ENCODE results near the gene AP1S3. TPM values are rescaled to one million over a fixed set of nuclear protein-coding genes. Genes with fewer than 3 reads are reported as not detected.

Gene AP1S3
- polyA plus RNA-seq, 2 donors, result 2.2 to 5.7 TPM

DNA sequence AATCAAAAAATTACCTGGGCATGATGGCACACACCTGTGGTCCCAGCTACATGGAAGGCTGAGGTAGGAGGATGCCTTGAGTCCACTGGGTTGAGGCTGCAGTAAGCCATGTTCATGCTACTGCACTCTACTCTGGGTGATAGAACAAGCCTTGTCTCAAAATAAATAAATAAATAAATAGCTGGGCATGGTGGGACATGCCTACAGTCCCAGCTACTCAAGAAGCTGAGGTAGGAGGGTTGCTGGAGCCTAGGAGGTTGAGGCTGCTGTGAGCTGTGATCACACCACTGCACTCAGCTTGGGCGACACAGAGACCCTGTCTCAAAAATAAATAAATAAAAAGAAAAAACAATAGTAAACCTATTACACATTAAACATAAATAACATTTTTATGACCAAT, 3.0 kb downstream of the AP1S3 start:
- Histone ChIP-seq H3K4me3 (ENCODE audit: low read depth in 1 of 2, low read length in 2 of 2) (no peak overlapping the region), H3K27me3 (ENCODE audit: control insufficient read depth in 1 of 2, insufficient read depth in 2 of 2, low read length in 2 of 2) (no peaks in the 10 kb centered on the region), H3K4me1 (ENCODE audit: control insufficient read depth in 2 of 2, insufficient read depth in 2 of 2, low read length in 1 of 2) (peaks cover 0 to 2% of the 10 kb centered on the region in 2 donors), H3K36me3 (ENCODE audit: control insufficient read depth in 2 of 2, insufficient read depth in 2 of 2, low read length in 1 of 2) (no peaks in the 10 kb centered on the region), H3K27ac (ENCODE audit: low read depth in 2 of 2, low read length in 1 of 2) (no peak overlapping the region), H3K9me3 (ENCODE audit: control insufficient read depth in 2 of 2, insufficient read depth in 1 of 2, low read depth in 1 of 2, low read length in 1 of 2) (no peaks in the 10 kb centered on the region)
- 94 to 96% methylated on average over 1 of the region's 1 CpG for WGBS, 2 donors

DNA sequence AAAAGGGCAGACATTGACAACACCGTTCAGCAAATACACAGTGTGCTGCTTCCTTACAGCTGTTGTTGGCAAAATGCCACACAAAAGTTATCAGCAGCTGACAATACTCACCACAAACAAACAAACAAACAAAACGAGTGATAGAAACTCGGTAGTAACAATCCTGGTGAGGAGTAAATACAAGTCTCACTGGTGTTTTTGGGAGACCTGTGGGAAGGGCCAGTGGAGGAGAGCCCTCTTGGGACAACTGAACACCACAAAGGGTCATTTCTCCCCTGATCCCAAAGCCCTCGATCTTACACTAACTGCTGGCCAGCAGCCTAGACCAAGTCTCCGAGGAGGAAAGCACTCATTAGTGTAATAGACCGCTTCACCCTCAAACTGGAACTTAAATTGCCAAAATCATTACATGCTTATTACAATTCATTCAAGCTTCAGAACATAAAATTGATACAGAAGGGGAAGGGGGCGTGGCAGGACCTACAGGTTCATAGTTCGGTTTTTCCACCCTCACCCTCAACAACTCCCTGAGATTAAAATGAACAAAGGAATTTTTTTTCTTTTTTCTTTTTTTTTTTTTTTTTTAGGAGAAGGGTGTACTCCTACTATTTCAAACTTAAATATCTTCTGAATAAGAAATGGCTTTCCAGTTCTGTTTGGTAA, 5.0 kb downstream of the AP1S3 start:
- H3K36me3 ChIP-seq (ENCODE audit: control insufficient read depth in 2 of 2, insufficient read depth in 2 of 2, low read length in 1 of 2), result no peaks in the 10 kb centered on the region
- no peak overlapping the region for H3K4me3 ChIP-seq (ENCODE audit: low read depth in 1 of 2, low read length in 2 of 2)
- 50 to 61% methylated on average over 8 of the region's 8 CpGs for WGBS, 2 donors
- H3K27me3 ChIP-seq (ENCODE audit: control insufficient read depth in 1 of 2, insufficient read depth in 2 of 2, low read length in 2 of 2), result no peaks in the 10 kb centered on the region
- peaks cover 0 to 2% of the 10 kb centered on the region in 2 donors for H3K4me1 ChIP-seq (ENCODE audit: control insufficient read depth in 2 of 2, insufficient read depth in 2 of 2, low read length in 1 of 2)
- H3K27ac ChIP-seq (ENCODE audit: low read depth in 2 of 2, low read length in 1 of 2), result no peak overlapping the region
- no peaks in the 10 kb centered on the region for H3K9me3 ChIP-seq (ENCODE audit: control insufficient read depth in 2 of 2, insufficient read depth in 1 of 2, low read depth in 1 of 2, low read length in 1 of 2)

DNA sequence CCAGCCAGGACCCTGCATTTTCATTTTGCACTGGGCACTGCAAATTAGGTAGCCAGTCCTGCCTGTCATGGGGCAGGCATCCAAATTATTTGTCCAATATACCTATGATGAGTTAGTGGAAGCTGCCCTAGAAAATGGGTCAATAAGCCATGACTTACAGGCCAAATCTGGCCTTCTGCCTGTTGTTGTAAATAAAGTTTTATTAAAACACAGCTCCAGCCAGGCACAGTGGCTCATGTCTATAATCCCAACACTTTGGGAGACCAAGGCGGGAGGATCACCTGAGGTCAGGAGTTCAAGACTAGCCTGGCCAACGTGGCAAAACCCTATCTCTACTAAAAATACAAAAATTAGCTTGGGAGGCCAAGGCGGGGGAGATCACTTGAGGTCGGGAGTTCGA, 8.3 kb downstream of the AP1S3 start:
- no peaks in the 10 kb centered on the region for H3K36me3 ChIP-seq (ENCODE audit: control insufficient read depth in 2 of 2, insufficient read depth in 2 of 2, low read length in 1 of 2)
- H3K27ac ChIP-seq (ENCODE audit: low read depth in 2 of 2, low read length in 1 of 2), result no peak overlapping the region
- H3K9me3 ChIP-seq (ENCODE audit: control insufficient read depth in 2 of 2, insufficient read depth in 1 of 2, low read depth in 1 of 2, low read length in 1 of 2), result no peaks in the 10 kb centered on the region
- H3K27me3 ChIP-seq (ENCODE audit: control insufficient read depth in 1 of 2, insufficient read depth in 2 of 2, low read length in 2 of 2), result no peaks in the 10 kb centered on the region
- no peak overlapping the region for H3K4me3 ChIP-seq (ENCODE audit: low read depth in 1 of 2, low read length in 2 of 2)
- 91 to 97% methylated on average over 5 of the region's 5 CpGs for WGBS, 2 donors
- H3K4me1 ChIP-seq (ENCODE audit: control insufficient read depth in 2 of 2, insufficient read depth in 2 of 2, low read length in 1 of 2), result no peaks in the 10 kb centered on the region

DNA sequence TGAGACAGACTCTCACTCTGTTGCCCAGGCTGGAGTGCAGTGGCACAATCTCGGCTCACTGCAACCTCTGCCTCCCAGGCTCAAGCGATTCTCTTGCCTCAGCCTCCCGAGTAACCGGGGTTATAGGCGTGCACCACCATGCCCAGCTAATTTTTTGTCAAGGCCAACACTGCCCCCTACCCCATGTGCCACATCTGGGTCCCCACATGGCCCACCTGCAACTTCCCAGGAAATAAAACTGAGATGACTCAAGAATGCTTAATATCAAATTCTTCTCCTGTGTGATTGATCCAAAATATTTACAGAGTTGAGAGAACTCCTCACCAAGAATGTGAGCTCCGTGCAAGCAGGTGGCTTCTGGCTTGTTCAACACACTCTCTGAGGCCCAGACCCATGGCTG, 9.1 kb downstream of the AP1S3 start:
- 94% methylated on average over 6 of the region's 6 CpGs for WGBS, 2 donors
- Histone ChIP-seq H3K4me1 (ENCODE audit: control insufficient read depth in 2 of 2, insufficient read depth in 2 of 2, low read length in 1 of 2) (no peaks in the 10 kb centered on the region), H3K4me3 (ENCODE audit: low read depth in 1 of 2, low read length in 2 of 2) (no peak overlapping the region)

DNA sequence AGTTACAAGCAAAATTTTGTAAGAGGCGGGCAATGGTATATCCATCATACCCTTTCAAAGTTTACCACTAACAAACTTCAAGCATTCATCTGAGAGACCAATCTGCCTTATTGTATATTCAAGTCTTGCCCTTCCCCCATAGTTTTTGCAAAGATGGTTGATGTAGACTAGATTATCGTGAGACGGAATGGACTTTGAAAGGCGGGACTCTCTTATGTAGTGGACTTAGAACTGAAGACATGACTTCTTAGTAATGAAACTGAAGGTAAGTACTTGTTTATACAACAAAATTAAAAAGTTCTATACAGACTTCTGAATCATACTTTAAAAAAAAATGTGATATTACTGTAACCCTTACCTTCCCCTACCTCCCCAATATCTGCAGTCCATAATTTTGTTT, 10.4 kb downstream of the AP1S3 start:
- Histone ChIP-seq H3K36me3 (ENCODE audit: control insufficient read depth in 2 of 2, insufficient read depth in 2 of 2, low read length in 1 of 2) (no peaks in the 10 kb centered on the region), H3K27ac (ENCODE audit: low read depth in 2 of 2, low read length in 1 of 2) (no peak overlapping the region), H3K4me1 (ENCODE audit: control insufficient read depth in 2 of 2, insufficient read depth in 2 of 2, low read length in 1 of 2) (no peaks in the 10 kb centered on the region), H3K27me3 (ENCODE audit: control insufficient read depth in 1 of 2, insufficient read depth in 2 of 2, low read length in 2 of 2) (no peaks in the 10 kb centered on the region), H3K9me3 (ENCODE audit: control insufficient read depth in 2 of 2, insufficient read depth in 1 of 2, low read depth in 1 of 2, low read length in 1 of 2) (no peaks in the 10 kb centered on the region), H3K4me3 (ENCODE audit: low read depth in 1 of 2, low read length in 2 of 2) (no peak overlapping the region)
- 71 to 73% methylated on average over 4 of the region's 4 CpGs for WGBS, 2 donors

More for the DNA sequence above, 9.1 kb downstream of the AP1S3 start:
- Histone ChIP-seq H3K27me3 (ENCODE audit: control insufficient read depth in 1 of 2, insufficient read depth in 2 of 2, low read length in 2 of 2) (no peaks in the 10 kb centered on the region), H3K36me3 (ENCODE audit: control insufficient read depth in 2 of 2, insufficient read depth in 2 of 2, low read length in 1 of 2) (no peaks in the 10 kb centered on the region), H3K9me3 (ENCODE audit: control insufficient read depth in 2 of 2, insufficient read depth in 1 of 2, low read depth in 1 of 2, low read length in 1 of 2) (no peaks in the 10 kb centered on the region), H3K27ac (ENCODE audit: low read depth in 2 of 2, low read length in 1 of 2) (no peak overlapping the region)

DNA sequence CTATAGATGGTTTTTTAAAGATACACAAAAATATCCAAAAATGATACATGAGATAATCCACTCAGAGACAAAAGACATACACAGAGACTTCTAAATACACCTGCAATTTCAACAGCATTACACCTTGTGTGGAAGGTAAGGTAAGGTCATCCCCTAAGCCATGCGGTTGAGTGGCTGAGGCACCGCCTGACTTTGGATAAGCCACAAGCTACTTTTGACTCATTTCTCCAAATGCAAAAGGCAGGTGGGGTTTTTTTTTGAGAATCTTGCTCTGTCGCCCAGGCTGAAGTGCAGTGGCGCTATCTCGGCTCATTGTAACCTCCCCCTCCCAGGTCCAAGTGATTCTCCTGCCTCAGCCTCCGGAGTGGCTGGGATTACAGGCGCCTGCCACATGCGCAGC, 13.1 kb downstream of the AP1S3 start:
- 95 to 97% methylated on average over 8 of the region's 8 CpGs for WGBS, 2 donors
- H3K27ac ChIP-seq (ENCODE audit: low read depth in 2 of 2, low read length in 1 of 2), result no peak overlapping the region
- no peaks in the 10 kb centered on the region for H3K36me3 ChIP-seq (ENCODE audit: control insufficient read depth in 2 of 2, insufficient read depth in 2 of 2, low read length in 1 of 2)
- H3K4me3 ChIP-seq (ENCODE audit: low read depth in 1 of 2, low read length in 2 of 2), result no peak overlapping the region
- H3K4me1 ChIP-seq (ENCODE audit: control insufficient read depth in 2 of 2, insufficient read depth in 2 of 2, low read length in 1 of 2), result no peaks in the 10 kb centered on the region
- H3K9me3 ChIP-seq (ENCODE audit: control insufficient read depth in 2 of 2, insufficient read depth in 1 of 2, low read depth in 1 of 2, low read length in 1 of 2), result no peaks in the 10 kb centered on the region
- H3K27me3 ChIP-seq (ENCODE audit: control insufficient read depth in 1 of 2, insufficient read depth in 2 of 2, low read length in 2 of 2), result no peaks in the 10 kb centered on the region

DNA sequence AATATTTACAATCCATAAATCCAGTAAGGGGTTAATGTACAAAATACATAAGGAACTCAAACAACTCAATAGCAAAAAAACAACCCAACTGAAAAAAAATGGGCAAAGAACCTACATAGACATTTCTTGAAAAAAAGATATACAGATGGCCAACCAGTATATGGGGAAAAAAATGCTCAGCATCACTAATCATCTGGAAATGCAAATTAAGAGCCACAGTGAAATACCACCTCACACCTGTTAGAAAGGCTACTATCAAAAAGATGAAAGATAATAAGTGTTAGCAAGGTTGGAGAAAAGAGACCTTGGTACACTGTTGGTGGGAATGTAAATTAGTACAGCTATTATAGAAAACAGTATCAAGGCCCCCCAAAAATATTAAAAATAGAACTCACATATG, 14.6 kb downstream of the AP1S3 start:
- no peaks in the 10 kb centered on the region for H3K4me1 ChIP-seq (ENCODE audit: control insufficient read depth in 2 of 2, insufficient read depth in 2 of 2, low read length in 1 of 2)
- no peaks in the 10 kb centered on the region for H3K27me3 ChIP-seq (ENCODE audit: control insufficient read depth in 1 of 2, insufficient read depth in 2 of 2, low read length in 2 of 2)

DNA sequence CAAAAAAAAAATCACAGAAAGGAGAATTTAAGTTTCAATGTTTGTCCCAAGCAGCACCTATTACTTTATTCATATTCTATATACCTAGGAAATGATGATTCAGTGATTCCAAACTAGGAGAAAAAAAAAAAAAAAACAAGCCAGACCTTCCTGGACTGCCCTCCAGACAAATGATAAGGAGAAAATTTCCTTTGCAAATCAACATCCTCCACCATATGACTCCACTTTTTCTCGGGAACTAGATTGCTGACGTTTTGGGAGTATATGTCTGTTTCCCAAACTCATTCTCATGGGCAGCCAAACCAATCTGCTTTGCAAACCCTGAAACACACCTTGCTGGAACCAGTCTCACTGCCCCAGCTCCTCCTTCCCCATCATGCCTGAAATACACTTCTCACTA, 16.8 kb downstream of the AP1S3 start:
- Histone ChIP-seq H3K27ac (ENCODE audit: low read depth in 2 of 2, low read length in 1 of 2) (no peak overlapping the region), H3K9me3 (ENCODE audit: control insufficient read depth in 2 of 2, insufficient read depth in 1 of 2, low read depth in 1 of 2, low read length in 1 of 2) (no peaks in the 10 kb centered on the region), H3K4me1 (ENCODE audit: control insufficient read depth in 2 of 2, insufficient read depth in 2 of 2, low read length in 1 of 2) (no peaks in the 10 kb centered on the region), H3K4me3 (ENCODE audit: low read depth in 1 of 2, low read length in 2 of 2) (no peak overlapping the region), H3K27me3 (ENCODE audit: control insufficient read depth in 1 of 2, insufficient read depth in 2 of 2, low read length in 2 of 2) (no peaks in the 10 kb centered on the region), H3K36me3 (ENCODE audit: control insufficient read depth in 2 of 2, insufficient read depth in 2 of 2, low read length in 1 of 2) (no peaks in the 10 kb centered on the region)
- WGBS, 2 donors, result 68 to 77% methylated on average over 2 of the region's 2 CpGs

More for the DNA sequence above, 14.6 kb downstream of the AP1S3 start:
- no peaks in the 10 kb centered on the region for H3K36me3 ChIP-seq (ENCODE audit: control insufficient read depth in 2 of 2, insufficient read depth in 2 of 2, low read length in 1 of 2)
- no peak overlapping the region for H3K27ac ChIP-seq (ENCODE audit: low read depth in 2 of 2, low read length in 1 of 2)
- no peaks in the 10 kb centered on the region for H3K9me3 ChIP-seq (ENCODE audit: control insufficient read depth in 2 of 2, insufficient read depth in 1 of 2, low read depth in 1 of 2, low read length in 1 of 2)
- H3K4me3 ChIP-seq (ENCODE audit: low read depth in 1 of 2, low read length in 2 of 2), result no peak overlapping the region

DNA sequence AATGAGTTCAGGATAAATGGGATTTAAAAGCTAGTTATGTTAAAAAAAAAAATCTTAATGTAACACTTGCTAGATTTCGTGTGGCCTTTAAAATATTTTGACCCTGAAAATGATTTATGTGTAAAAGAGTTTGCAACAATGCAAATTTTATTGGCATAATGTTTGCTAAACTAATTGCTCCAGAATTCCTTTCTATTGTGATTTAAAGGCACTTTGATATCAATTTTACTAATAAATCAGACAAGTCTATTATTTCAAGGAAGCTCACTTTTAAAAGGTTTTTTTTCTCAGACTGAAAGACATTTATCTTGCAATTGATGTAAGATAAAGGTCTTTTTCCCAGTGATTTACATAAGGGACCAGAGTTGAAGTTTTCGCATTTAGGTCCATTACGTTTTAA, 17.5 kb downstream of the AP1S3 start:
- 83 to 85% methylated on average over 3 of the region's 3 CpGs for WGBS, 2 donors
- Histone ChIP-seq H3K27me3 (ENCODE audit: control insufficient read depth in 1 of 2, insufficient read depth in 2 of 2, low read length in 2 of 2) (no peaks in the 10 kb centered on the region), H3K4me1 (ENCODE audit: control insufficient read depth in 2 of 2, insufficient read depth in 2 of 2, low read length in 1 of 2) (no peaks in the 10 kb centered on the region), H3K9me3 (ENCODE audit: control insufficient read depth in 2 of 2, insufficient read depth in 1 of 2, low read depth in 1 of 2, low read length in 1 of 2) (no peaks in the 10 kb centered on the region), H3K36me3 (ENCODE audit: control insufficient read depth in 2 of 2, insufficient read depth in 2 of 2, low read length in 1 of 2) (no peaks in the 10 kb centered on the region), H3K27ac (ENCODE audit: low read depth in 2 of 2, low read length in 1 of 2) (no peak overlapping the region), H3K4me3 (ENCODE audit: low read depth in 1 of 2, low read length in 2 of 2) (no peak overlapping the region)

DNA sequence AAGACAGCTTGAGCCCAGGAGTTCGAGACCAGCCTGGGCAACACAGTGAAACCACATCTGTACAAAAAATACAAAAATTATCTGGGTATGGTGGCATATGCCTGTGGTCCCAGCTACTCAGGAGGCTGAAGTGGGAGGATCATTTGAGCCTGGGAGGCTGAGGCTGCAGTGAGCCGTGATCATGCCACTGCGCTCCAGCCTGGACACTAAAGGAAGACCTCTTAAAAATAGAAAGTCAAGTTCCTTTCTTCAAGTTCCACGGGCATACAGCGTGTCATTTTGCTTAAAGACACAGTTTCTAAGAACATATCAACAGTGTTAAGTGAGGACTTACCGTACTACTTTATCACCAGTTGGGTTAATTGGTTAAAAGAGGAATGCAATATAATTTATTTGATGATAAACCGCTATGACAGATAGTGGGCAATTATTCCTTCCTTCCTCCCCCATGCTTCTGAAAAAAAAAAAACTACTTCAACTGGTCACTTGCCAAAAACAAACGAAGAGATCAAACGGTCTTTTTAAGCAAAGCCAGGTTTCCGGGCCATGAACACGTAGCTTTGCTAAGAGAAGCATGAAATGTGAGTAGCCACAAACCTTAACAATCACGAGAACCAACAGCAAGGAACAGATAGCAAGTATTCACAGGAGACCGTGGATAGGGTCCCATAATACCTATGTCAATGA, 21.4 kb downstream of the AP1S3 start:
- H3K27ac ChIP-seq (ENCODE audit: low read depth in 2 of 2, low read length in 1 of 2), result no peak overlapping the region
- H3K4me3 ChIP-seq (ENCODE audit: low read depth in 1 of 2, low read length in 2 of 2), result no peak overlapping the region
- H3K27me3 ChIP-seq (ENCODE audit: control insufficient read depth in 1 of 2, insufficient read depth in 2 of 2, low read length in 2 of 2), result no peaks in the 10 kb centered on the region
- H3K4me1 ChIP-seq (ENCODE audit: control insufficient read depth in 2 of 2, insufficient read depth in 2 of 2, low read length in 1 of 2), result no peaks in the 10 kb centered on the region
- H3K36me3 ChIP-seq (ENCODE audit: control insufficient read depth in 2 of 2, insufficient read depth in 2 of 2, low read length in 1 of 2), result no peaks in the 10 kb centered on the region
- WGBS, 2 donors, result 49 to 55% methylated on average over 13 of the region's 13 CpGs
- no peaks in the 10 kb centered on the region for H3K9me3 ChIP-seq (ENCODE audit: control insufficient read depth in 2 of 2, insufficient read depth in 1 of 2, low read depth in 1 of 2, low read length in 1 of 2)
